K562 (cell line): ENCODE measurements around the gene PPT2. TPM values are rescaled to one million over a fixed set of nuclear protein-coding genes. Genes with fewer than 3 reads are reported as not detected.

Source experiments
- ATAC-seq: fragments of 200-7000 bp; cut with Tn5 transposase; 3 replicates; pipeline ENCODE4 v1.9.1; 2020; ENCODE audit warnings: moderate library complexity
- BruUV-seq: library from RNA; stranded (reverse); fragments of 400-500 nt; replicated peaks from 2 replicates; lab custom pipeline; 2021; lab: Mats Ljungman, UMichigan
- CTCF ChIA-PET: fragments of 300-600 bp; formaldehyde crosslinking; extraction: SDS; loops from one replicate; lab custom pipeline; 2021; ENCODE audit warnings: low intra/inter-chr PET ratio; lab: Yijun Ruan, JAX
- POLR2A ChIA-PET: fragments of 300-600, 350-650 bp; sonication (Branson Sonifier 250); formaldehyde crosslinking; extraction: SDS; loops from one replicate; lab custom pipeline; 2021; ENCODE audit warnings: antibody characterized with exemption, inconsistent platforms; lab: Yijun Ruan, JAX
- DNase-seq, 4 experiments: peaks; one replicate each; pipeline versions ENCODE4 v3.0.0 to v3.0.0-alpha.2; 2011 to 2018; ENCODE audit warnings: low spot score in 3 of 4, mixed read lengths in 3 of 4; ENCODE audit errors: extremely low read depth in 1 of 4
- FAIRE-seq: peaks from 2 replicates; lab custom pipeline; 2011; peaks lifted over from hg19 to GRCh38; lab: Jason Lieb, UNC
- H2AFZ ChIP-seq: 2 replicates; pipeline ENCODE4 v1.6.0; 2011; ENCODE audit warnings: low read depth, low read length, control low read depth, inconsistent platforms
- H3K27ac ChIP-seq: fragments of 200-600 bp; 3 replicates; pipeline ENCODE4 v1.8.0; 2011; ENCODE audit warnings: low read depth, mild to moderate bottlenecking, control low read depth, inconsistent platforms, low read length, moderate library complexity, mixed read lengths; ENCODE audit errors: extremely low read depth
- H3K27me3 ChIP-seq, 2 experiments: fragments of 300-600 bp in 1 of 2; 2 replicates in 1 of 2; 3 replicates in 1 of 2; pipeline versions ENCODE4 v1.6.0 to v1.8.0; 2011; ENCODE audit warnings: inconsistent platforms in 2 of 2, low read length in 2 of 2, mild to moderate bottlenecking in 1 of 2, mixed read lengths in 1 of 2, moderate library complexity in 1 of 2; ENCODE audit not compliant: control insufficient read depth in 2 of 2, insufficient read depth in 2 of 2
- H3K36me3 ChIP-seq: fragments of 300-600 bp; 3 replicates; pipeline ENCODE4 v1.8.0; 2011; ENCODE audit warnings: mild to moderate bottlenecking, low read length, inconsistent platforms; ENCODE audit not compliant: control insufficient read depth, insufficient read depth
- H3K4me1 ChIP-seq, 2 experiments: fragments of 200-600 bp in 1 of 2; replicated peaks in 1 of 2; 2 replicates in 1 of 2; 3 replicates in 1 of 2; pipeline versions ENCODE4 v1.5.1 to v1.8.0; 2011; ENCODE audit warnings: inconsistent platforms in 2 of 2, low read length in 2 of 2, mild to moderate bottlenecking in 1 of 2, mixed read lengths in 1 of 2, moderate library complexity in 1 of 2; ENCODE audit not compliant: control insufficient read depth in 2 of 2, insufficient read depth in 2 of 2
- H3K4me2 ChIP-seq: 2 replicates; pipeline ENCODE4 v1.6.1; 2011; ENCODE audit warnings: low read length, control low read depth, inconsistent platforms, mixed read lengths; ENCODE audit not compliant: insufficient read depth
- H3K4me3 ChIP-seq: fragments of 200-600 bp; sonication (generic), shearing (Covaris generic); 2 replicates; pipeline ENCODE4 v1.5.1; 2016; ENCODE audit warnings: control low read depth, inconsistent platforms
- H3K79me2 ChIP-seq: fragments of 200-600 bp; 3 replicates; pipeline ENCODE4 v1.8.0; 2011; ENCODE audit warnings: low read length, inconsistent platforms; ENCODE audit not compliant: control insufficient read depth, insufficient read depth
- H3K9ac ChIP-seq, 2 experiments: 2 replicates each; pipeline versions ENCODE4 v1.6.0 to v1.6.1; 2011; ENCODE audit warnings: low read depth in 2 of 2, low read length in 2 of 2, control low read depth in 1 of 2, inconsistent platforms in 1 of 2, mild to moderate bottlenecking in 1 of 2, mixed read lengths in 1 of 2; ENCODE audit not compliant: insufficient read depth in 1 of 2
- H3K9me1 ChIP-seq: one replicate; pipeline ENCODE4 v1.6.0; 2011; ENCODE audit warnings: inconsistent platforms, mild to moderate bottlenecking, low read length, moderate library complexity; ENCODE audit not compliant: control insufficient read depth, insufficient read depth
- H3K9me3 ChIP-seq: replicated peaks from 2 replicates; pipeline ENCODE4 v1.5.1; 2011; ENCODE audit warnings: low read depth, low read length, inconsistent platforms; ENCODE audit not compliant: control insufficient read depth, insufficient read depth
- H4K20me1 ChIP-seq: replicated peaks from 2 replicates; pipeline ENCODE4 v1.6.1; 2011; ENCODE audit warnings: low read length, inconsistent platforms, mixed read lengths; ENCODE audit not compliant: control insufficient read depth, insufficient read depth
- ARID1B ChIP-seq: fragments of 450-650 bp; IDR thresholded peaks from 2 replicates; pipeline ENCODE4 v1.6.1; 2016; ENCODE audit warnings: antibody characterized with exemption, mild to moderate bottlenecking, inconsistent platforms
- CBFA2T2 ChIP-seq: fragments of 450-650 bp; conservative IDR thresholded peaks from 2 replicates; pipeline ENCODE4 v1.6.1; 2017; ENCODE audit warnings: mild to moderate bottlenecking
- CBFA2T3 ChIP-seq: fragments of 450-650 bp; IDR thresholded peaks from 2 replicates; pipeline ENCODE4 v1.6.1; 2017
- DMBX1 ChIP-seq: fragments of 250-450 bp; sonication (Bioruptor Pico); IDR thresholded peaks from 2 replicates; pipeline ENCODE4 v1.8.0; 2022; ENCODE audit warnings: inconsistent platforms, mild to moderate bottlenecking, moderate library complexity, borderline replicate concordance
- DPF2 ChIP-seq: fragments of 450-650 bp; IDR thresholded peaks from 2 replicates; pipeline ENCODE4 v1.6.1; 2016
- GTF2A2 ChIP-seq: IDR thresholded peaks from 2 replicates; pipeline ENCODE4 v1.6.1; 2016; ENCODE audit warnings: mild to moderate bottlenecking, missing genetic modification characterization, missing compliant biosample characterization
- L3MBTL2 ChIP-seq: fragments of 450-650 bp; IDR thresholded peaks from 2 replicates; pipeline ENCODE4 v1.6.1; 2016; ENCODE audit warnings: mild to moderate bottlenecking, moderate library complexity
- NCOR1 ChIP-seq: fragments of 450-650 bp; IDR thresholded peaks from 2 replicates; pipeline ENCODE4 v1.6.1; 2016; ENCODE audit warnings: mild to moderate bottlenecking, moderate library complexity
- NFIC ChIP-seq: fragments of 450-650 bp; IDR thresholded peaks from 2 replicates; pipeline ENCODE4 v1.6.1; 2017; ENCODE audit warnings: mild to moderate bottlenecking, inconsistent platforms
- SMARCC2 ChIP-seq: fragments of 450-650 bp; IDR thresholded peaks from 2 replicates; pipeline ENCODE4 v1.6.1; 2017; ENCODE audit warnings: antibody characterized with exemption, moderate library complexity, mild to moderate bottlenecking, low read depth
- TEAD4 ChIP-seq, 2 experiments: sonication (generic) in 1 of 2; formaldehyde crosslinking in 1 of 2; IDR thresholded peaks; 2 replicates each; pipeline versions ENCODE4 v1.6.1 to v1.8.0; 2012 to 2022; ENCODE audit warnings: borderline replicate concordance in 1 of 2, inconsistent platforms in 1 of 2, low read length in 1 of 2, mild to moderate bottlenecking in 1 of 2, missing genetic modification reagents in 1 of 2
- WGBS: fragments of 100-300 bp; shearing (Covaris generic); methylation state at CpG from one replicate; pipeline ENCODE4 v1.1.6; 2016; ENCODE audit warnings: low coverage, mixed read lengths; ENCODE audit not compliant: insufficient coverage; ENCODE audit errors: missing lambda C conversion rate; 5-methylcytosine and 5-hydroxymethylcytosine counted together
- in situ Hi-C: fragments of 300-500 bp; cut with MboI; formaldehyde crosslinking; loops from 4 replicates; pipeline ENCODE4 v1.15.0; 2018; ENCODE audit warnings: inconsistent platforms, mixed read lengths
- intact Hi-C: fragments of 100-400 bp; cut with micrococcal nuclease; formaldehyde crosslinking; loops from 2 replicates; pipeline ENCODE4 v1.14.2; 2022
- polyA plus RNA-seq, 8 experiments: library from polyadenylated mRNA; depleted of rRNA in 4 of 8; stranded (reverse) in 5 of 8; unstranded in 3 of 8; fragments of >200 nt; fragmentation: Nextera tagmentation in 2 of 8; fragmentation: Illumina TruSeq in 1 of 8; extraction: Ambion mirVana in 2 of 8; extraction: Trizol in 1 of 8; gene quantifications; 2 replicates each; pipeline versions ENCODE4 v1.2.1 to v1.2.3, GENCODE V29; 2011 to 2014; ENCODE audit warnings: inconsistent platforms in 1 of 8, missing spikeins in 1 of 8
- total RNA-seq, 7 experiments: library from RNA; depleted of rRNA in 6 of 7; stranded (reverse); fragments of >200 nt in 6 of 7; fragmentation: Illumina TruSeq in 2 of 7; extraction: Trizol in 2 of 7; gene quantifications; 2 replicates each; pipeline versions ENCODE4 v1.2.1 to v1.2.3, GENCODE V29; 2011 to 2021; ENCODE audit warnings: low replicate concordance in 1 of 7
- TF ChIP-seq, protein P1 (sequence below): fragments of 250-450 bp; sonication (Bioruptor Pico); IDR thresholded peaks from 2 replicates; pipeline ENCODE4 v1.5.0; 2021; ENCODE audit warnings: mild to moderate bottlenecking, moderate library complexity

Gene PPT2
- total and polyA plus RNA-seq, 9 of the 15 experiments (the other 6 are each of a cell fraction or from before 2014, with no cell fraction given) = 27.4 to 98.8 (median 69.9) TPM

GRCh38 chr6:32139590-32139989, 14.4 kb upstream of the PPT2 start:
- WGBS = 67% methylated on average over 5 of the region's 5 CpGs
- BruUV-seq = no TSS peak
- H3K4me2 ChIP-seq = no peak overlapping the region
- peaks cover 10 to 15% of the 10 kb centered on the region in 2 experiments; a peak in 4 of 5 replicates for H3K4me1 ChIP-seq
- H3K79me2 ChIP-seq = no peaks in the 10 kb centered on the region
- H2AFZ ChIP-seq = no peak overlapping the region
- DNase-seq (no peak), FAIRE-seq (no peak), ATAC-seq (no peak)
- no peaks in the 10 kb centered on the region for H3K9me1 ChIP-seq
- no peak overlapping the region for H3K27ac ChIP-seq
- ChIA-PET POLR2A (interaction anchor here (1.4 kb wide), 1 partner anchor 9 kb away, joined by 11 read pairs; no protein-coding TSS in a partner anchor), CTCF (interaction anchor here (0.6 kb wide), 1 partner anchor 303 kb away, joined by 3 read pairs; no protein-coding TSS in a partner anchor)
- TF ChIP-seq SMARCC2 (no peak), NFIC (peak; percentile 73)
- no peak overlapping the region for H3K4me3 ChIP-seq
- H4K20me1 ChIP-seq = no peaks in the 10 kb centered on the region
- H3K27me3 ChIP-seq = no peaks in the 10 kb centered on the region
- H3K9me3 ChIP-seq = no peaks in the 10 kb centered on the region
- intact Hi-C loops (no loop called here), in situ Hi-C loops (loop anchor here (5.0 kb wide), 1 partner anchor 1023 kb away; no protein-coding TSS in a partner anchor)
- H3K36me3 ChIP-seq = no peaks in the 10 kb centered on the region
- no peak overlapping the region for H3K9ac ChIP-seq

DNA sequence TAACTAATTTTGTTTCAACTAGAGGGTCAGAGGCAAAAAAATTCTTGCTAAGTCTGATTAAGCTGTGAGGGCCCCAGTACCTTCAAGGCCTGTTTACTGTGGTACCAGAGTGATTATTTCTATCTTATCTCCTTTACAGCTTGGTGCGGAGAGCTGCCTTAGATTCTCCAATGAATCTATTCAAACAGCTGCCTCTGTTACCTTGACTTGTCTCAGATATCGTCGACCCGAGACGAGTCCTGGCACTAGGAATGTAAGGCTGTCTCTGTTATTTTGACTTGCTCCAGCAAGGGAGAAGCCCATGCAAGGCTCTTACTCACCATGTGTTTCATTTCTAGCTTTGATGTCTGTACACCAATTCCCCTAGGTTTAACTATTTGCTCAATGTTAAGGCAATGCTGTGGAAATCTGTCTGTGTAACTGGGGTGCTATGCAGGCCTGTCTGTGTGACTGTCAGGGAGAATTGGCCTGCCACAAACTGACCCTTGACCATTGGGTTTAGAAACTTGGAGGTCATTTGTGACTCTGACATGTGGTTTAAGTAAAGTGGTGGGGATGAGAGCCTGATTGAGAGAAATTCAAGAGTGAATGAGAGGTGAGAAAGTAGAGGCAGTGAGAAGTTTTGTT, 13.4 kb upstream of the PPT2 start:
- no peak overlapping the region for H3K4me3 ChIP-seq
- H3K4me1 ChIP-seq = peaks cover 9 to 13% of the 10 kb centered on the region in 2 experiments; a peak in 4 of 5 replicates
- no peaks in the 10 kb centered on the region for H3K9me3 ChIP-seq
- intact Hi-C loops = no loop called here
- H3K4me2 ChIP-seq = peak overlapping the region; percentile 26; the same call in 1 of the 2 replicates
- FAIRE-seq = peak; percentile 59
- ATAC-seq = no peak; the same call in 2 of the 3 replicates
- H3K36me3 ChIP-seq = no peaks in the 10 kb centered on the region
- POLR2A ChIA-PET = interaction anchor here (1.1 to 4.2 kb wide), 4 partner anchors 8 to 41 kb away, joined by 3 to 13 read pairs (median 6); partner anchors contain the start of gene ATF6B
- in situ Hi-C loops = no loop called here
- H2AFZ ChIP-seq = peak overlapping the region; percentile 71
- CTCF ChIA-PET = no interaction called here
- no peak overlapping the region; the same call in 2 of the 3 replicates for H3K27ac ChIP-seq
- H3K9ac ChIP-seq = peak overlapping the region in 1 of 2 experiments; percentile 13; a peak in 1 of 4 replicates
- H3K27me3 ChIP-seq = no peaks in the 10 kb centered on the region
- no peaks in the 10 kb centered on the region for H4K20me1 ChIP-seq
- peak in 1 of 4 experiments; percentile 51 for DNase-seq
- no peaks in the 10 kb centered on the region for H3K79me2 ChIP-seq
- H3K9me1 ChIP-seq = no peaks in the 10 kb centered on the region
- no TSS peak for BruUV-seq
- WGBS = 4% methylated on average over 5 of the region's 5 CpGs
- TF ChIP-seq TEAD4 (IDR thresholded peaks at IDR 0.05; ENCODE audit: low read length) (0 out of 2 replicates have a peak, but pooled peaks have one; percentile 39), TEAD4 (CRISPR knock-in tag; IDR thresholded peaks at IDR 0.05; ENCODE audit: borderline replicate concordance) (no peak), L3MBTL2 (peak; percentile 21; the same call in 1 of the 2 replicates), NCOR1 (peak; percentile 59; the same call in 1 of the 2 replicates), GTF2A2 (tag) (no peak), ARID1B (peak; percentile 53), CBFA2T3 (peak; percentile 79), DMBX1 (no peak), CBFA2T2 (peak; percentile 70), DPF2 (0 out of 2 replicates have a peak, but pooled peaks have one; percentile 18)
- TF ChIP-seq, protein P1, sequence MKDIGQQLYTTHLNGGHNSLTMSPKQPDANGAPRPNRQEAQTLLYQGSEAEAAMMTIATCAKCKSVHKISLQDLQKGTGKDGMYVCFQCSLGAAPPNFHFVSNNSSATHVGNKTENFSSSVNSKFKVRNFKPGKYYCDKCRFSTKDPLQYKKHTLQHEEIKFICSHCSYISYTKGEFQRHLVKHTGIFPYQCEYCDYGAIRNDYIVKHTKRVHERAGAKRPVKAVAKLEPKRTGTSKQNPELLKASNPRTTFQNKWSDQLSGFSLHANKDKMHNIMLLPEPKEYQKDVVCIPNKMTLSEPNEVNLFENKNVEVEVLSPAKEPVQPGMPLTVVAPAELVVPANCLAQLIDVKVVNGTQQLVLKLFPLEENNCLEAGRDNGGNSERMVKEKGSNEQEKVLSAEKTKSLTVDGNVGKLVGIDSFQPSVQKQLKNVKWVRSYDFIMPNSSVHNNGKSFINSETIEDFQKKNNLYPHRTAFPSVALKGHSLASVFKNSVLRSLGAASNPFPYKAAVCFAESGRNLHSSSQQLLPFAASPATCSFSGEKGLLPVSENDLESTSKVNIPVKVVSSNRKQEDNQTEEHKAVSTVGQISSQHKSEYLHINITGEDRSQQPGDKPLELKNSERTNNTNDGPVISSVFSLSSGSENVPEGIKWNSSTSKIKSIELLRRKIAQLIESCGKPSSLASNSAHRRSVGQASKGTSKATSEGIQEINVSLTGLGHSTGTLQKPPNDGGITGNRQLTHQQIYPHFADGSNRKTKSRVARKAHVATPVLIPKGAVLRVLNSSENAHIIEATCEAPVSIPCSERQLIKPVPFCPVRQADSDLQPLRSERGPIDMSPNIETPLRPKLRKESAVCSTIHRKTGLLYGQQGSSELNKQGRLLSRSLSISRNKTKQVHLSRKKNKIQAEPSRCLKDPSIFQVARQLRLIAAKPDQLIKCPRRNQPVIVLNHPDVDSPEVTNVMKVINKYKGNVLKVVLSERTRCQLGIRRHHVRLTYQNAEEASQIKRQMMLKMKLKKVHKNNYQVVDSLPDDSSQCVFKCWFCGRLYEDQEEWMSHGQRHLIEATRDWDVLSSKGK = no peak
